DMS79 treated with DMSO at 0.1 percent for 48 hours (cell line): ENCODE measurements around the gene ARHGAP5.
A peak's percentile ranks its signal among the peaks of the same experiment; 100 is the strongest.

ENCODE experiments used
- DNase-seq: peaks from one replicate; lab custom pipeline; 2025; lab: John Stamatoyannopoulos, UW

The ARHGAP5 gene

DNA sequence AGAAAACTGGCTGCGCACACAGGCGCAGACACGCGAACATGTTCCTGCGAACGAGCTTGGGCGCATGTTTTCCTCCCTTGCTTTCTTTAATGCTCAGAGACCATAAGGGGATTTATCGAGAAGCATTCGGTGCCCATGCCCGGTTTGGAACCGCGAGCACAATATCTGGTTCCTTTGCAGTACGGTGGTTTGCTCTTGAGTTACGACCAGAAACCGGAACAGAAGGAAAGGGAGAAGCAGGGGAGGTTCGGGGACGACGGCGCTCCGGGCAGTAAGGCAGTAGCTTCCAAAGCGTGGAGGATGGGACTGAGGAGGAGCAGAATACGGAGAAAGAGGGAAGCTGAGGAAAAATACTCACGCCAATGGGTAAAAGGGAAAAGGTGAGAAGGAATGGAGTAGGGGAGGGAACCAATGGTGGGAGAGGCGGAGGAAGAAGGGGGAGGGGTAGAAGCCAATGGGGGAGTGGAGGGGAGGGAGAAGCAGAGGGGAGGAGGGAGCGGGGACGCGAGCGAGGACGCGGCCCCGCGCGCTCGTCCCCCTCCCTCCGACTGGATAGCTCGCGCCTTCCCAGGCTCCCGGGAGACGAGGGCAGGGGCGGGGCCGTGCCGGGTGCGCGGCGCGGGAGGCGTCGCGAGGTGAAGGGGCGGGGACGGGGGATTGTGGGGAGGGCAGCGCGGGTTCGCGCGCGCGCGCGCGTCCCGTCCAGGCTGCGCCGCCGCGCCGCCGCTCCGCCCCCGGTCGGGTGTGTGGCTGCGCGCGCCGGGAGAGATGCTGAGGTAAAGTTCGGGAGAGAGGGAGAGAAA, 625 bp upstream of the ARHGAP5 start:
- DNase-seq: peak; percentile 100

DNA sequence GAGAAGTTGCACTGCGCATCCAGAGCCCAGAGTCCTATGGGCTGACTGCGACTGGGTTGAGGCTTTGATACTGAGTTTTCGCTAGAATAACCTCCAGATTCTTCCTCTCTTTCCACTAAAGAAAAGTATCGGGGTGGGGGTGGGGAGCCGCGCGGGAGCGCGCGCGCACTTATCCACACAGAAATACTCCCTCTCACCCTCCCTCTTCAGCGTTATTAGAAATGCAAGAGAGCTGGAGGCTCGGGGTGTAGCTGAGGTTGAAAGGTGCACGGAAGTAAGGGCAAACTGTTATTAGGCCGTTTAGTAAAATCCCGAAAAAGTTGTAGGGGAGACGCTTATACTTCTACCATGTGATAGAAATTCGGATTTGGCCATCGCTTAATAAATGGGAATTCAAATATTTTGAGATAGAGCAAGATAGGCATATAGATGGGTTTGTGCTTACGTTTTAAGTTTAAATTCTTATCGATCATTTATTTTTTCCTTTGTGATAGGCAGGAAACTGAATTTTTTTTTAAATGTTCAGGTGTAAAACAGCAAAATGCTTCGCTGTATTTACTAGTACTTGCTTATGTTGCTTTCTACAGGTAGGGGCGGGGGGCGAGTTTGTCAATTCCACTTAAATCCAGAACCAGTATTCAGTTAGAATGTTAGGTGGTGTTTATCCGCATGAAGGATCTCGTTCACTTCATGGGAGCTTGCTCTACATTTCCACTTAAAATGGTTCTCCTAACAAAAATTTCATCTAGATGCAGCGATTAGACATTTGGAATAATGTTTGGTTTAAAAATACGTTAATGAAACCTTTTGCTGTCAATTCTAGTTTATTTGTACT, 1.1 kb downstream of the ARHGAP5 start:
- DNase-seq: peak; percentile 87

DNA sequence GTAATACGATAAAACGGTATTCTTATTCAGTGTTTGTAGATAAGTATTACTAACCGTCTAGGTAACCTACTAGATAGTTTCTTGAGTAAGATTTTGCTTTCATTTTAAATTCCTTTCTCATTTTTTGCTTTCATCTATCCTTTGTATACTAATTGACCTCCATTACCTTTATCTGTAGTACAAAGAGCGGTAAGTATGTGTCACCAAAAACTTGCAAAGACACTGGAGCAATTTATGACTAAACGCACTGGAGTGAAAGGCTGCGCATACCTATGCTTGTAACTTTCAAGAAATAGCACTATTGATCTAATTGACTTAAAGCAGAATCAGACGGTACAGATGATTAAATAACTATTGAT, 1.7 kb downstream of the ARHGAP5 start:
- DNase-seq: peak; percentile 73

DNA sequence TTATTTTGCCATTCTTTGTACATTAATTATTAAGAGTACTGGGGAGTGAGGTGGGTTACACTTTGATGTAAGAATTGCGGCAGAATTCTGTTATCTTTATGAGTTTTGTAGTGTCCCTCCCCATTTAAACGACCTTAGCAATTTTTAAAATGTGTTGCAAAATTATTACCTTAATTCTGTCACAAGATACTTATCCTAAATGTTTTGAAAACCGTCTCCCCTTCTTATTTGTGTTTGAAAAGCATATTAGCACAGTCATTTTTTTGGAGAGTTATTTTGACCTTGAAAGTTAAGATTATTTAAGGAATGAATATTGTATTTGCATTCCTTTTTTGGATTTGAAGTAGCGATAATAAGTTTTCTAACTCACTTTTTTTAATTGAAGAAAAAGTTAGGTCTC, 2.2 kb downstream of the ARHGAP5 start:
- no peak for DNase-seq

DNA sequence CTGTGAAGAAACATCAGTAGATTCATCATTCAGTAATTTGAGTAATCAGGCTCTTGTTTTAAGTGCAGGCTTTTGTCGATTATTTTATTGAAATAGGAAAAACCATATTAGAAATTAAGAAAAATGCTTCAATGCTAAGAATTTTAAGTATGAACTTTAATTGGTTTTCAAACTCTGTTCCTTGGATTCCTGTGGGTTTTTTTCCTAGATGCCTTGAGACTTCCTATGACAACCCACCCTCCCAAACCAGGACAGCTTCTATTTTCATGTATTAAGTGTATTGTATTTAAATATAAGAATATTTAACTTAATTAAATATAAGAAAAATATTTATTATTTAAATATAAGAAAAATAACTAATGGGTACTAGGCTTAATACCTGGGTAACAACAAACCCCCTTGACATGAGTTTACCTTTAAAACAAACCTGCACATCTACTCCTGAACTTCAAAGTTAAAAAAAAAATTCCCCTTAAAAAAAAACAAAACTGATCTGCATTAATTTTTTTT, 3.0 kb downstream of the ARHGAP5 start:
- DNase-seq: no peak

DNA sequence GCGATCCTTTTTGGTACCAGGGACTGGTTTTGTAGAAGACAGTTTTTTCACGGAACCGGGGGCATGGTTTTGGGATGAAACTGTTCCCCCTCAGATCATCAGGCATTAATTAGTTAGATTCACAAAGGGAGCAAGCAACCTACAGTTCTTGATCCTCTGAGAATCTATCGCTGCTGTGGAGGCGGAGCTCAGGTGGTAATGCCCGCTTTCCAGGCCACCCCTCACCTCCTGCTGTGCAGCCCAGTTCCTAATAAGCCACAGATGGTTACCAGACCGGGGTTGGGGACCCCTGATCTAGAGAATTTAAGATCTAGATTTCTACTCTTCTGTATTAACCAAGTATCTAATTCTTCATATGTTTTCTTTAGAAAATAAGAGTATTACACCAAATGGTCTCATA, 4.8 kb downstream of the ARHGAP5 start:
- DNase-seq: no peak

DNA sequence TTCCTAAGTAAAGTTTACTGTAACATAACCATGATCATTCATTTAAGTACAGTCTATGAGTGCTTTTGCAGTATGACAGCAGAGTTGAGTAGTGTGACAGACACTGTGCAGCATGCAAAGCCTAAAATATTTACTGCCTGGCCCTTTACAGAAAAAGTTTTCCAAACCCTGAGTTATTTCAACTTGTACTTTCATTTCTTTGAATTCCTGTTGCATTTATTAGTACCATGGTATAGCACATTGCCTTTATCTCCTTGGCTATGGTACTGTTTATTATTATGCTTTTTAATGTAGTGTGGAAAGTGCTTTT, 6.2 kb downstream of the ARHGAP5 start:
- no peak for DNase-seq

DNA sequence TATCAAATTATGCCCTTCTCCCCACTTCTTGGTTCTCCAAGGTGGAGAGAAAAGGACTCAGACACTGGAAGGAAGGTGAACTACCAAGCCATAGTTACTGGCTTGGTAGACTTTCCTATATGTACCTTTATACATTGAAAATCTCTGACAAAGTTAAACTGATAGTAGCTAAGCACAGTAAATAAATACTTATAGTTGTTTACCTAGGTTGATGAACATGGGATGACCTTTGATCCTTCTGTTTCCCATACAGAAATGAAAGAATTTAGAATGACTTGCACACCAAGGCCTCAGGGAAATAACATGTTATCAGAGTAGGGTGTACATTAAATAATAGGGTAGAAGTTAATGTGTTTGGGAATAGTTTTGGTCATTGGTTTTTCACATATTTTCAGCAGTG, 6.7 kb downstream of the ARHGAP5 start:
- no peak for DNase-seq

DNA sequence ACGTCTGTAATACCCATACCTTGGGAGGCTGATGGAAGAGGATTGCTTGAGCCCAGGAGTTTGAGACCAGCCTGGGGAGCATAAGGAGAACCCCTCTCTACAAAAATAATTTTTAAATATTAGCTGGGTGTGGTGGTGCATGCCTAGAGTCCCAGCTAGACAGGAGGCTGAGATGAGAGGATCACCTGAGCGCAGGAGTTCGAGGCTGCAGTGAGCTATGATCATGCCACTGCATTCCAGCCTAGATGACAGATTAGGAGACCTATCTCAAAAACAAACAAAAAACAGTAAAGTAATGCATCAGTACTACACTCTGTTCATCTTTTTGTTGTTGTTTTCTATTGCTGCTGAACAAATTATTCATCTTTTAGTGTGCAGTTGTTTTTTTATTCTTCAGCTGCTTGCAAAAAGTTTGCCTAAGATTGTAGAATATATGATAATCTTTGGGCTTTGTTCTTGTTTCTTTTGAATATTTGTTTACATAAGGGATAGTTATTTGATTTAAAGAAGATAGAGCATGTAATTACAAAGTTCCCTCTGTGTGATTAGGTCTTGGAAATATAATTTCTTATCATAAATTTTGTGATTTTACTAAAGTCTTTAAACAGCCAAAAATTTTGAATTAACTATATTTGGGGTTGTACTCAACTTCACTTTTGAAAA, 8.2 kb downstream of the ARHGAP5 start:
- no peak for DNase-seq

DNA sequence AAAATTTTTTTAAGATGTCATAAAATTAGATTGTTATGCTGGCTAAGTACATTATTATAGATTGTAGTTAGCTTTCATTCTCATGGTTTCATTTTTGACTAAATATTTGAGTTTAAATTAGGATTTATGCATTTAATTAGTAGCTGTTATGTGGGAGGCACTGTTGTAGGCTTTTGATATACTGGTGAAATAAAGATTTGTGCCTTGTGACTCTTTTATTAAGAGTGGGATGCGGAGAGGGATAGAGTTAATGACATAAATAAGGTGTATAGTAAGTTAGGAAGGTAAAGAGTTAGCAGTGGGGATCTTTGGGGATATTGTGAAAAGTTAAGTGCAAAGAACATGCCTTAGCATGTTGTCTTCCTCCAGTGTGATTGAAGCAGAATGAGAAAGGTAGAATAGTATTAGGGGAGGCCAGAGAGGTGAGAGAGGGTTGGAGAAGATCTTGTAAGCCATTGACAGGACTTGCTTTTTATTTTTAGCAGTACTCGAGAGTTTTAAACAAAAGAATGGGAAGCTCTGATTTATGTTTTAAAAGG, 8.8 kb downstream of the ARHGAP5 start:
- DNase-seq: no peak

DNA sequence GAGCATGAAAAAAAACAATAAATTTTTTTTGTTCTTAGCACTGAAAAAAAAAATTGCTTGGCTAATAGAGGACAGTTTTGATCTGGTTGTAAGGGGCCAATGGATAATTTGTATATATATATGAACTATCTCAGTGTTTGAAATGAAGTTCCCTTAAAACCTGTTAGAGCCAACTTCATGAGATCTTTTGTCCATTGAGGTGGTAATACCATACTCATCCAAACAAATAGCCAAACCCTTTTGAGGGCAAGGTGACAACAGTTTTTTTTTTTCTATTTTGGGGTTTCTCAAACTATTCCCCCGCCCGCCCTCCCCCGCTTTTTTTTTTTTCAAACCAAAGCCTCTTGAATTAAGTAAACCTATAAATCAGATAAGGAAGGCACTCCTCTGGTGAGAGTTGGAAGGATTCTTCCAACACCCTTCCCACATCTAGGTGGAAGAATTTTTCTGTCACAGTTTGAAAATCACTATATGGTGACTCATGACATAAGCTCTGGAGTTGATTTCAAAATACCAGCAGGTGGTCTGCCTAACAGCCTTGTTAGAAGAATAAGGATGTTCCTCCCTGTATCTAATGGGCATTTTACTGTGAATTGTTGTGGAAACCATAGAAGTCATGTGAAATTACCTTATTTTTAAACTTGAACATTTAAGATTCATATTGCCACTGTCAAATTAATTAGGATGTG, 10.2 kb downstream of the ARHGAP5 start:
- DNase-seq: no peak

DNA sequence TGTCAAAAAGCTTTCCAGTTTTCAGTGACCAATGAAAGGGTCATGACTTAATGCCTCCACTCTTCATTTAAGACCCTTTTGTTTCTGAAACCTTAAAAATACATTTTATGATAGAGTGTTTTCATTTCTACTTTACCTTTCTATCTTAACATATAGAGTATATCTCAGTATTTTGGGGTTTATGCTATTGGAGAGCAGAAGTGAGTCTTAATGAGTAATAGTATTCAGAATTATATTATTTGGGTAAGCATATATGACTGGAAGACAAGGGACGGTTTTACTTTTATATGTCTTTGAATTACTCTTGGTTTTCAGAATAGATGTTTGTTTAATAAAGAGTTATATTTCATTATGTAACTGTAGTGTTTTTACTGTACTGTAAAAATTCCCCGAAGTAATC, 10.8 kb downstream of the ARHGAP5 start:
- no peak for DNase-seq

DNA sequence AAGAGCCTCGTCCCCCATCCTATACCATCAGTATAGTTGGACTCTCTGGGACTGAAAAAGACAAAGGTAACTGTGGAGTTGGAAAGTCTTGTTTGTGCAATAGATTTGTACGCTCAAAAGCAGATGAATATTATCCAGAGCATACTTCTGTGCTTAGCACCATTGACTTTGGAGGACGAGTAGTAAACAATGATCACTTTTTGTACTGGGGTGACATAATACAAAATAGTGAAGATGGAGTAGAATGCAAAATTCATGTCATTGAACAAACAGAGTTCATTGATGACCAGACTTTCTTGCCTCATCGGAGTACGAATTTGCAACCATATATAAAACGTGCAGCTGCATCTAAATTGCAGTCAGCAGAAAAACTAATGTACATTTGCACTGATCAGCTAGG, 13.6 kb downstream of the ARHGAP5 start:
- DNase-seq: no peak

DNA sequence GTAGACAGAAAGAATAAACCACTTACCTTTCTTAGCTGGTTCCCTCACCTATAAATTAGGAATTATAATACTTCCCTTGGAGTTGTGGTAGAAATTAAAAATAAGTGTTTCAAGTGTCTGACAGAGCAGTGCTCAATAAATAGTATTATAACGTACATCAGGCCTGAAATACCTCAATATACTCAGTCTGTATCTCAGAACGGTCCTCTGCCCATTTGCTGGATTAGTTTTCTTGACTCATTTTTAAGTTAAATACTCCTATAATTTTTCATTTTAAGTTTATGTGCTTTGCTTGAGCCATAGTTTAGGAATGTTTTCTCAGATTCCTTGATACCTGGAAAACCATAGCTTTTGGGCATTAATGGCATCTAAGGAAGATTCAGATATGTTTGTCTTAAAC, 22.4 kb downstream of the ARHGAP5 start:
- no peak for DNase-seq

DNA sequence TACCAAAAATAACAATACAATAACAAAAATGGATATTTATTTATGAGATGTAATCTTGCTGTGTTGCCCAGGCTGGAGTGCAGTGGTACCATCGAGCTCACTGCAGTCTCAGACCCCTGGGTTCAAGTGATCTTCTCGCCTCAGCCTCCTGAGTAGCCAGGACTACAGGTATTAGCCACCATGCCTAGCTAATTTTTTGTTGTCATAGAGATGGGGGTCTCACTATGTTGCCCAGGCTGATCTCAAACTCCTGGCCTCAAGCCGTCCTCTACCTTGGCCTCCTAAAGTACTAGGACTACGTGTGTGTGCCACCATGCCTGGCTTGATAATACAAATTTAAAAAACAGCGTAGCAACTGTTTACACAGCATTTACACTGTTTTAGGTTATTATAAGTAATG, 23.1 kb downstream of the ARHGAP5 start:
- DNase-seq: no peak

DNA sequence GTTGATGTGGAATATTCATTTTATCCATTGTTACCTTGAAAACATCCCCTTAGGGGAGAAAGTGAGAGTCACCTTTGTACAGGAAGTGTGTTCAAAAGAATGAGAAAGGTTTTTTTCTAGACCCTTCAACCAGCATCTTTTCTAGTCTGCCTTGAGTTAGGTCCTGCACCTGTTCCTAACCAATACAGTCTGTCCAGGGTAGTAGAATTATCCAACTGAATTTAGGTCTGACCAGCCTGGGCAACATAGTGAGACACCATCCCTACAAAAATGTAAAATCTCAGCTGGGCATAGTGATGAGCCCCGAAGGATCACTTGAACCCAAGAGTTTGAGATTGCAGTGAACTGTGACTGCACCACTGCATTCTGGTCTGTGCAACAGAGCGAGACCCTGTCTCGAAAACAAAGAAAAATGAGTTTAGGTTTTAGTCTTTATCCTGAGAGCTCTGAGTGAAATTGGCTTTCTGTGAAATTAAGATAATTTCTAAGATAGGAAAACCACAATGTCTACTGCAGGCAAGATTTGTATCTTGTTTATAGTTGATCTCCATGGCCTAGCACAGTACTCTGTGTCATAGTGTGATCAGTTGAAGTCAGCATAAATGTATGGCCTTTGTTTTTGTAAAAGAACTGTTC, 25.2 kb downstream of the ARHGAP5 start:
- DNase-seq: no peak

DNA sequence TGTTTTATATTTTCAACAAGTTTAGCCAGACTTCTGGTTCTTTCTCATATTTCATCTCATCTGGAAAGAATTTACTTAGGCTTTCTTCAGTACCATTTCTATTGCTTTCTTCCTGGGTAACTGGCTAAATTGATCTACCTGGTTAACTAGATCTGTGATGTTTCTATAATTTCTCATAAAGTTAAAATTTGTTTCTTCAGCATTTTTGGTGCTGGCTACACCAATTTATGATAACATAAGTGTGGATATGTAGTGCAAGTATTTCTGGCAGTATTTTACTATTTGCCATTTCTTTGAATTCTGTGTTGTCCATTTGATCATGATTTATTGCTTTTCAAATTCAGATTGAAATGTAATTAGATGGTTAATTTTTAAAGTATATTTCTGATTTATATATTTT, 25.9 kb downstream of the ARHGAP5 start:
- no peak for DNase-seq

DNA sequence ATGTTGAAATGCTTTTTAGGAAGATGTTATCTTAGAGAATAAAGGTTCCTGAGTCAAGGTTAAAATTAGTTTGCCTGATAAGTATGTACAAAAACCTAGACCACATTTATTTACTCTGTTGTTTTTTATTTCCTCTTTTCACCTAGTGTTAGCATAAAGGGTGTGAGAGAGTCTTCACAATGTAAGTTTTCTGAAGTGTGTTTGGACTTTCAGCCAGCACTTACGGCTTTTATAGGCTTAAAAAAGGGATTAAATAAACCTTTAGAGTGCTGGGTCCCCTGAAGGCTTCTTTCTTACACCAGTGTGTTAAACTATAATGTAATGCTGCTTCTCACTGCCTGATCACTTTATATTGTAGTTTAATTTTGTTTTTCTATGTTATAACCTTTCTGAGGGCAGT, 27.2 kb downstream of the ARHGAP5 start:
- DNase-seq: no peak

DNA sequence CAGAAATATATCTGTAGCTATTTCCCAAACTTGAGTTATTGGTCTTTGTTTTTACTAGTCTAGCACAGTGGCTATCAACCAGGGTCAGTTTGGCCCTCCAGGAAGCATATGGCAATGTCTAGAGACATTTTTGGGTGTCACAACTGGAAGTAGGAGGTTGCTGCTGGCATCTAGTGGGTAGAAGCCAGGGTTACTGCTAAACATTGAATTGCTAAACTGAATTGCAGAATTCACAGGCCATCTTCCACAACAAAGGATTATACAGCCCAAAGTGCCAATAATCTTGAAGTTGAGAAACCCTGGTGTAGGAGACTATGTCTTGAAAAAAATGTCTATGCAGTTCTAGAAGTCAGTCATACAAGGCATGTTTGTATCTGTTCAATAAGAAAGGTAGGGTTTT, 27.7 kb downstream of the ARHGAP5 start:
- no peak for DNase-seq

DNA sequence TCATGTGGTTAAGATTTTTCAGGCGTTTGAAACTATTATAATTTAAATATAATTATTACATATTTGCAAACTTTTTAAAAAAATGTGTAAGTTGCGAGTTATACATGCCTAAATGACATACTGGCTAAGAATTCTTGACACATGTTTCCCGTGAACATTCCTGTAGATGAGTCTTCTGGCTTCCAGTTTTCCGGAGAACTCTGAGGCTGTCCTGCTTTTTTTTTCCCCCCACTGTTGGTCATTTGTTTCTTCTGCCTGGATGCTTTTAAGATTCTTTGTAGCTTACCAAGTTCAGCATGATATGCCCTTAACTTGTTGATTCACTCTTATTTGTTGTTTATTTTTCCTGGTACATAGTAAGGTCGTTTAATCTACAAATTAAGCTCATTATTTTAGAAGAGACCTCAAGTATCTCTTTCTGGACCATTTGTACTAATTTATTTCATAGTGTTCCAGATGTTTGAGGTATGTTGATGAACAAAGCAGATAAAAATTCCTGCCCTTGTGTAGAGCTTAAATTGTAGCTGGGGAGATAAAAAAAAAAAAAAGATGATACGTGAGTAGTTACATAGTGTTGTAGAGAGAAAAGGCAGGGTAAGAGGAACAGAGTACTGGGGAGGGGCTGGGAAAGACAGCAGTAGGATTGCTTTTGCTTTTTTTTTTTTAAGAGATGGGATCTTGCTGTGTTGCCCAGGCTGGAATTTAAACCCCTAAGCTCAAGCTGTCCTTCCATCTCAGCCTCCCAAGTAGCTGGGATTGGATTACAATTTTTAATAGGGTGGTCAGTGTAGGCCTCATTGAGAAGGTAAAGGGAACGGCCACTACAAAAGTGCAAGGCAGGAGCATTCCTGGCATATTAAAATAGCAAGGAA, 32.8 kb downstream of the ARHGAP5 start:
- no peak for DNase-seq

DNA sequence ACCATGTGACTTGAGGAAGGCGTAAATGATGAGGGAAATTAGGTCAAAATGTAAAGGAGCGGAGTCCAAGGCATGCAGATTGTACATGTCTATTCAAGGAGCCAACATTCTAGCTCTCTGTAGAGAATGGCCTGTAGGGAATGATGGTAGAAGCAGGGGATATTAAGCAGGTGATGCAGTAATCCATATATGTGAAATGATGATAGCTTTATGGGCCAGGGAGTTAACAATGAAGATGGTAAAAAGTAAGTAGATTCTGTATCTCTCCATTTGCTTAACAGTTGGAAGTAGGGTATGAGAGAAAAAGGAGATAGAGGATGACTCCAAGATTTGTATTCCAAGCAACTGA, 33.4 kb downstream of the ARHGAP5 start:
- no peak for DNase-seq
